CD4-positive, alpha-beta T cell (primary cell): ENCODE results near the gene EXOSC6. TPM values are rescaled to one million over a fixed set of nuclear protein-coding genes. Genes with fewer than 3 reads are reported as not detected.
A peak's percentile ranks its signal among the peaks of the same experiment; 100 is the strongest.

Experiments used
- ATAC-seq: fragments of 200-7000 bp; cut with Tn5 transposase; one replicate; pipeline ENCODE4 v1.10.0; 2022; ENCODE audit warnings: mild to moderate bottlenecking; ENCODE audit not compliant: poor library complexity
- CTCF ChIA-PET: fragments of 350-600 bp; sonication (Branson Sonifier 250); formaldehyde crosslinking; loops from one replicate; lab custom pipeline; 2021; ENCODE audit warnings: antibody characterized with exemption, inconsistent platforms; lab: Charles Lee
- POLR2A ChIA-PET: fragments of 350-600 bp; sonication (Branson Sonifier 250); formaldehyde crosslinking; loops from one replicate; lab custom pipeline; 2021; ENCODE audit warnings: antibody characterized with exemption, inconsistent platforms; lab: Charles Lee
- DNase-seq, 14 experiments: peaks; one replicate each; pipeline ENCODE4 v3.0.0-alpha.2; 2013 to 2020; ENCODE audit warnings: mixed read lengths in 2 of 14
- H3K27ac ChIP-seq, 2 donors: one replicate each; pipeline versions ENCODE4 v1.5.1 to v1.7.0; 2013; ENCODE audit warnings: low read length in 2 of 2, low read depth in 1 of 2, mild to moderate bottlenecking in 1 of 2
- H3K27me3 ChIP-seq, 2 experiments: 1 replicate in 1 of 2; 2 replicates in 1 of 2; pipeline versions ENCODE4 v1.6.1 to v1.7.0; 2013; ENCODE audit warnings: low read length in 2 of 2, control low read depth in 1 of 2, mild to moderate bottlenecking in 1 of 2, moderate library complexity in 1 of 2; ENCODE audit not compliant: insufficient read depth in 2 of 2, control insufficient read depth in 1 of 2
- H3K36me3 ChIP-seq: one replicate; pipeline ENCODE4 v1.6.1; 2013; ENCODE audit warnings: low read length, control low read depth; ENCODE audit not compliant: insufficient read depth
- H3K4me1 ChIP-seq: one replicate; pipeline ENCODE4 v1.6.1; 2013; ENCODE audit warnings: low read length, control low read depth; ENCODE audit not compliant: insufficient read depth
- H3K4me3 ChIP-seq: one replicate; pipeline ENCODE4 v1.5.1; 2013; ENCODE audit warnings: mild to moderate bottlenecking, low read length, moderate library complexity
- H3K9me3 ChIP-seq, 2 experiments: 1 replicate in 1 of 2; 2 replicates in 1 of 2; pipeline versions ENCODE4 v1.6.1 to v1.7.0; 2013; ENCODE audit warnings: low read length in 2 of 2, mild to moderate bottlenecking in 2 of 2, control low read depth in 1 of 2, moderate library complexity in 1 of 2; ENCODE audit not compliant: control insufficient read depth in 1 of 2, insufficient read depth in 1 of 2
- H3K27ac Mint-ChIP-seq: one replicate; pipeline ENCODE4 v1.8.0; 2020; ENCODE audit warnings: mixed read lengths
- H3K27me3 Mint-ChIP-seq: one replicate; pipeline ENCODE4 v1.8.0; 2021; ENCODE audit warnings: mixed read lengths
- H3K36me3 Mint-ChIP-seq: one replicate; pipeline ENCODE4 v1.8.0; 2021; ENCODE audit warnings: low read depth, mixed read lengths
- H3K4me1 Mint-ChIP-seq: one replicate; pipeline ENCODE4 v1.8.0; 2021; ENCODE audit warnings: low read depth, mixed read lengths
- H3K4me3 Mint-ChIP-seq: one replicate; pipeline ENCODE4 v1.8.0; 2020; ENCODE audit warnings: mild to moderate bottlenecking, mixed read lengths
- H3K9me3 Mint-ChIP-seq: one replicate; pipeline ENCODE4 v1.8.0; 2020; ENCODE audit warnings: mixed read lengths
- intact Hi-C, 2 experiments: fragments of 100-400 bp; cut with DNase I in 1 of 2; cut with micrococcal nuclease in 1 of 2; formaldehyde crosslinking; loops; one replicate each; pipeline versions ENCODE4 v1.15.1 to v1.9.0; 2023 to 2025; cut with DNase I, micrococcal nuclease
- total RNA-seq, 174 experiments: library from RNA in 2 of 174; stranded (reverse) in 2 of 174; gene quantifications; one replicate each; pipeline ENCODE4 v1.2.3 and lab custom pipeline; 2021 to 2026
- TF ChIP-seq, protein P1 (sequence below): fragments of 200-600 bp; IDR thresholded peaks from one replicate; pipeline ENCODE4 v1.8.0; 2022; ENCODE audit warnings: antibody characterized with exemption, mild to moderate bottlenecking

The EXOSC6 gene
- total RNA-seq, 2 experiments from 2014 or later: 27.8 to 28.2 TPM

DNA sequence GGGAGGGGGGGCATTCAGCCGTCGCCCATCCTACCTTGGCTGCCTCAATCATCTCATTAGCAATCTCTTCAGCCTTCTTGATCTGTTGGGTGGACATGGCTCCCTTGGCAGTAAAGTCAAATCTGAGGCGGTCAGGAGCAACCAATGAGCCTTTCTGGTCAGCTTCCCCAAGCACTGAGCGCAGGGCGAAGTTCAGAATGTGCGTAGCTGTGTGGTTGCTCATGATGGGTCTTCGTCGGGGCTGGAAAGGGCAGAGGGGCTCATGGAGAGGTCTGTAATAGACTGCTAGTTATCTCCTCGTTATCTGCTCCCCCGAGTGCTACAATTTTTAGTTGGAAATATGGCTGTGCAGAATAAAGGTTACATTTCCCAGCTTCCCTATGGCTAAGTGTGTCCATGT lies 7.2 kb upstream of the EXOSC6 start:
- Histone ChIP-seq H3K27me3 (no peaks in the 10 kb centered on the region), H3K27ac (no peak overlapping the region), H3K36me3 (peaks cover 67% of the 10 kb centered on the region), H3K4me1 (no peaks in the 10 kb centered on the region), H3K4me3 (no peak overlapping the region), H3K9me3 (no peaks in the 10 kb centered on the region)
- DNase-seq (no peak), ATAC-seq (no peak)
- intact Hi-C loops: loop anchor here in 1 of 2 experiments (10.0 kb wide), 1 partner anchor 924 kb away; the partner anchor contains the start of genes COG8, NIP7 and PDF
- Mint-ChIP-seq H3K4me1 (no peaks in the 10 kb centered on the region), H3K36me3 (peaks cover 76% of the 10 kb centered on the region), H3K4me3 (no peak overlapping the region), H3K27ac (no peak overlapping the region), H3K9me3 (no peaks in the 10 kb centered on the region), H3K27me3 (no peaks in the 10 kb centered on the region)
- TF ChIP-seq, protein P1, sequence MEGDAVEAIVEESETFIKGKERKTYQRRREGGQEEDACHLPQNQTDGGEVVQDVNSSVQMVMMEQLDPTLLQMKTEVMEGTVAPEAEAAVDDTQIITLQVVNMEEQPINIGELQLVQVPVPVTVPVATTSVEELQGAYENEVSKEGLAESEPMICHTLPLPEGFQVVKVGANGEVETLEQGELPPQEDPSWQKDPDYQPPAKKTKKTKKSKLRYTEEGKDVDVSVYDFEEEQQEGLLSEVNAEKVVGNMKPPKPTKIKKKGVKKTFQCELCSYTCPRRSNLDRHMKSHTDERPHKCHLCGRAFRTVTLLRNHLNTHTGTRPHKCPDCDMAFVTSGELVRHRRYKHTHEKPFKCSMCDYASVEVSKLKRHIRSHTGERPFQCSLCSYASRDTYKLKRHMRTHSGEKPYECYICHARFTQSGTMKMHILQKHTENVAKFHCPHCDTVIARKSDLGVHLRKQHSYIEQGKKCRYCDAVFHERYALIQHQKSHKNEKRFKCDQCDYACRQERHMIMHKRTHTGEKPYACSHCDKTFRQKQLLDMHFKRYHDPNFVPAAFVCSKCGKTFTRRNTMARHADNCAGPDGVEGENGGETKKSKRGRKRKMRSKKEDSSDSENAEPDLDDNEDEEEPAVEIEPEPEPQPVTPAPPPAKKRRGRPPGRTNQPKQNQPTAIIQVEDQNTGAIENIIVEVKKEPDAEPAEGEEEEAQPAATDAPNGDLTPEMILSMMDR: no peak
- ChIA-PET CTCF (no interaction called here), POLR2A (no interaction called here)

DNA sequence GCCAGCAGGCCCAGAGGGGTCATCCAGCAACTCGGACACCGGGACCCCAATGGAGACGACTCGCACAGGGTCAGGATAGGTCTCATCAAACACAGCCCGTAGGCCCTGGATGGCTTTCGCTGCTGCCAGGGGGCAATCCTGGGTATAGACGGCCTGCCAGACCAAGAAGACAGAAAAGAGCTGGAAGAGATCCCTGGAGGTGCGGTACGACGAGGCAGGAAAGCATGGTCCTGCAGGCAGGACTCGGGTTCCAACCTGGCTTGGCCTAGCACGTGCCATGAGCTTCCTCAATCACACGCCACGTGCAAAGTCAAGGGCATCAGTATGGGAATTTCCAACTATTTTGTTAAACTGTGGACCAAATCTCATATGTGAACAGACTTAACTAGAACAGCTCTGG lies 6.3 kb upstream of the EXOSC6 start:
- H3K27ac Mint-ChIP-seq: peak overlapping the region; percentile 39
- intact Hi-C loops: loop anchor here in 1 of 2 experiments (10.0 kb wide), 1 partner anchor 923 kb away; the partner anchor contains the start of genes COG8, NIP7 and PDF
- Histone ChIP-seq H3K4me1 (no peaks in the 10 kb centered on the region), H3K27me3 (no peaks in the 10 kb centered on the region), H3K9me3 (no peaks in the 10 kb centered on the region), H3K4me3 (no peak overlapping the region), H3K27ac (no peak overlapping the region), H3K36me3 (peaks cover 72% of the 10 kb centered on the region)
- TF ChIP-seq, protein P1: no peak
- H3K9me3 Mint-ChIP-seq: no peaks in the 10 kb centered on the region
- POLR2A ChIA-PET: interaction anchor here (0.6 to 1.2 kb wide), 2 partner anchors 31 to 1464 kb away, joined by 3 read pairs; partner anchors contain the start of gene AARS1
- no peak overlapping the region for H3K4me3 Mint-ChIP-seq
- H3K27me3 Mint-ChIP-seq: no peaks in the 10 kb centered on the region
- no peaks in the 10 kb centered on the region for H3K4me1 Mint-ChIP-seq
- peaks cover 74% of the 10 kb centered on the region for H3K36me3 Mint-ChIP-seq
- ATAC-seq (no peak), DNase-seq (no peak)
- CTCF ChIA-PET: no interaction called here

DNA sequence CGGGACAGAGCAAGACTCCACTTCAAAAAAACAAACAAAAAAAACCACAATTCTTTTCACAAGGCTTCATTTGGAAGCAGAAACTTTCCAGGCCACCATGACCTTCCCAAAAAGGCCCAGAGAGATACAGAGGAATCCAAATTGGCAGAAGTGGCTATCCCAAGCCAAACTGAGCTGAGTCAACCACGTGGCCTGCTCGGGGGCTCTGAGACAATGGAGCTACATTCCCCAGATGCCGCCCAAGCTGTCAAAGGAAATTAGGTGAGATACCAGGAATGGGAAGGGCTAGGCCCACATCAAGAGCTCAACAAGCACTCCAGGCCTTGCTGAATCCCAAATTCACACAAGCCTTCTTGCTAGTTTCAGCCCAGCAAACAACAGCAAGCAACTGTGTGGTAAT lies 5.7 kb upstream of the EXOSC6 start:
- POLR2A ChIA-PET: interaction anchor here (1.2 kb wide), 1 partner anchor 32 kb away, joined by 3 read pairs; the partner anchor contains the start of gene AARS1
- TF ChIP-seq, protein P1: no peak
- Histone ChIP-seq H3K4me3 (no peak overlapping the region), H3K27ac (no peak overlapping the region), H3K36me3 (peaks cover 74% of the 10 kb centered on the region), H3K27me3 (no peaks in the 10 kb centered on the region), H3K4me1 (peaks cover 2% of the 10 kb centered on the region), H3K9me3 (no peaks in the 10 kb centered on the region)
- CTCF ChIA-PET: interaction anchor here (0.6 kb wide), 1 partner anchor 270 kb away, joined by 5 read pairs; no protein-coding TSS in a partner anchor
- Mint-ChIP-seq H3K27ac (no peak overlapping the region), H3K4me1 (no peaks in the 10 kb centered on the region), H3K9me3 (no peaks in the 10 kb centered on the region), H3K4me3 (no peak overlapping the region), H3K27me3 (no peaks in the 10 kb centered on the region), H3K36me3 (peaks cover 72% of the 10 kb centered on the region)
- DNase-seq (no peak), ATAC-seq (no peak)
- intact Hi-C loops: loop anchor here in 1 of 2 experiments (10.0 kb wide), 1 partner anchor 923 kb away; the partner anchor contains the start of genes COG8, NIP7 and PDF
